Heart left ventricle (tissue), 13 donors: ENCODE measurements around the gene CABLES1.

ENCODE experiments used
- CTCF ChIP-seq, 12 donors: fragments of 200-600 bp; sonication (generic) in 4 of 12; IDR thresholded peaks; one replicate each; pipeline versions ENCODE4 v1.5.0 to v1.8.0; 2018 to 2022; ENCODE audit warnings: antibody characterized with exemption in 12 of 12, mild to moderate bottlenecking in 5 of 12
- POLR2A ChIP-seq, 2 donors: fragments of 450-650 bp; IDR thresholded peaks; one replicate each; pipeline ENCODE4 v1.6.1; 2017; ENCODE audit warnings: antibody characterized with exemption in 2 of 2, mild to moderate bottlenecking in 2 of 2, moderate library complexity in 2 of 2
- donor health status: ischemic (EF 13 %, LVEDD 7.1; RV severe dilation, severe dysfunction).
- donor health status: DM: no; HTN: yes; CAD: no.
- donor health status: DM: no; HTN: no; CAD: no.
- donor health status: ischemic (EF 25% LVEDD 6.9; RV normal size, moderate dysfunction).
- donor health status: ischemic (EF 25% LVEDD 5.7; RV mildly dilated, moderate dysfunction).
- donor health status: ischemic (EF 35%, LVEDD 5.7; RV mildly dilated, moderate dysfunction).
- donor health status: nonischemic (EF 11% LVEDD 7.7; RV severe dilation, severe dysfunction).
- donor health status: DM: yes; HTN: yes; CAD: no.
- donor health status: PGD.
- donor health status: ischemic (EF 29% LVEDD 5.4; RV normal size, mild dysfunction).
- donor health status: nonischemic (EF 23%, LVEDD 6.1; RV moderate dilation, normal function).

- no peak for TF ChIP-seq CTCF (IDR thresholded peaks at IDR 0.05)
- no peak for TF ChIP-seq POLR2A (IDR thresholded peaks at IDR 0.05)
These were observed 60.0 kb downstream of the CABLES1 start for GRCh38 chr18:23194997-23195957.
